GM12874 (cell line): ENCODE results near the gene TMEM201.

Experiments used
- CTCF ChIP-seq: IDR thresholded peaks from 2 replicates; pipeline ENCODE4 v1.5.1; 2011; ENCODE audit warnings: low read depth, mild to moderate bottlenecking, control low read depth, low read length, moderate library complexity; ENCODE audit not compliant: insufficient read depth

Gene TMEM201

GRCh38 chr1:9651220-9651564 is 62.5 kb downstream of the TMEM201 start:
- no peak for TF ChIP-seq CTCF

- TF ChIP-seq CTCF = no peak
Measured at GRCh38 chr1:9651565-9652378, 63.1 kb downstream of the TMEM201 start, which contains the start of gene PIK3CD. Gene PIK3CD (plus strand): TSS chr1:9651731. CDS start chr1:9710456, 58,725 bp downstream.

- TF ChIP-seq CTCF = no peak; the same call in 1 of the 2 replicates
Measured at GRCh38 chr1:9652379-9653209, 63.9 kb downstream of the TMEM201 start.

- no peak for TF ChIP-seq CTCF
Measured at GRCh38 chr1:9653210-9653490, 64.4 kb downstream of the TMEM201 start.

- no peak for TF ChIP-seq CTCF
Measured at GRCh38 chr1:9653491-9654050, 64.9 kb downstream of the TMEM201 start.

GRCh38 chr1:9654051-9654833 is 65.5 kb downstream of the TMEM201 start:
- no peak for TF ChIP-seq CTCF
